Islet of Langerhans (tissue), 1 donor: ENCODE results near the gene HCAR2.
"Not testable (repeated sequence)": the region's sequence is repeated elsewhere in the genome, so short reads cannot be mapped to it uniquely, and the experiment has no call there.

Source experiments
- FAIRE-seq: peaks from one replicate; lab custom pipeline; 2011; peaks lifted over from hg19 to GRCh38; lab: Jason Lieb, UNC

The HCAR2 gene

GRCh38 chr12:122716658-122717057 is 13.5 kb upstream of the HCAR2 start, which contains the start of gene HCAR3:
TSS of gene HCAR3 (minus strand) at chr12:122716811. CDS start at chr12:122716737, 74 bp downstream.
- not testable (repeated sequence) for FAIRE-seq

- FAIRE-seq, result not testable (repeated sequence)
These were observed 12.1 kb upstream of the HCAR2 start for GRCh38 chr12:122715211-122715610.

DNA sequence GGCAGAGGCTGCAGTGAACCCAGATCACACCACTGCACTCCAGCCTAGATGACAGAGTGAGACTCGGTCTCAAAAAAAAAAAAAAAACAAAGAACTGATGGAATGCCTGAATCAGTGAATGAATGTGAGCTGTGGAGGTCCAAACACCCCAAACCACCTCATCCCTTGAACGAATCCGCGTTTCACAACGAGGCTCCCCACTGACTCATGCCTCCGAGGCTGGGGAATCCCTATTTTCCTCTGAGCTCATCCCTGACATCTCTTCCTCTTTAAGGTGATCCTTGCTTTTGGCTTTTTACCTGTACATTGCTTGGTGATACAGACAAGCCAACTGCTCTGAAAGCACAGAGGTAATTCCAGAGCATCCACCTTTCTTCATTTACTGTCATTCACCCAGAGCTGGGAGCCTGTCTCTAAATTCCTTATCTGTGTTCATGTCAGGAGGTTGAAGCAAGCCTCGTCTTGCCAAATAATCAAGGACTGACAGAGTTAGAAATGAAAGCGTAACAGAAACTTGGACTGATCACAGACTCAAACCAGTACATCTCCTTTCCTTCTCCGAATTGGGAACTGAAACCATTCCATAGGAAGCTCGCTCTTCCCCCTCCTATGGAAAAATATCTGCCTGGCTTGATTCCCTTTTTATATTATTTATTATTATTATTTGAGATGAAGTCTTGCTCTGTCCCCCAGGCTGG is 10.5 kb upstream of the HCAR2 start:
- not testable (repeated sequence) for FAIRE-seq

DNA sequence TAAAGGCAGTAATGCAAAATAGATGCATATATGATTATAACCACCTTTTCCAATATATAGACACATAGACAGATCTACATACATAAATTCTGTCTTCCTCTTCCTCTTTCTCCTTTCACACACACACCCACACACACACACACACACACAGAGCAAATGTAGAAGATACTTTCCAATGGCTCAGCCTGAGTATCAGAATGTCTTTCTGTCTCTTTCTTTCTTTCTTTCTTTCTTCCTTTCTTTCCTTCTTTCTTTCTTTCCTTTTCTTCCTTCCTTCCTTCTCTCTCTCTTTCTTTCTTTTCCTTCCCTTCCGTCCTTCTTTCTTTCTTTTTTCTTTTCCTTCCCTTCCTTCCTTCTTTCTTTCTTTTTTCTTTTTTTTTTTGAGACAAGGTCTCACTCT is 8.1 kb upstream of the HCAR2 start:
- FAIRE-seq, result not testable (repeated sequence)

- not testable (repeated sequence) for FAIRE-seq
These were observed 7.2 kb upstream of the HCAR2 start for GRCh38 chr12:122710341-122710740.

GRCh38 chr12:122709287-122709686 is 6.1 kb upstream of the HCAR2 start:
- not testable (repeated sequence) for FAIRE-seq

- FAIRE-seq, result not testable (repeated sequence)
These were observed 684 bp upstream of the HCAR2 start for GRCh38 chr12:122703841-122704240.

- FAIRE-seq, result not testable (repeated sequence)
These were observed 1.7 kb downstream of the HCAR2 start for GRCh38 chr12:122701481-122701880.

- FAIRE-seq, result not testable (repeated sequence)
These were observed 3.0 kb downstream of the HCAR2 start for GRCh38 chr12:122700038-122700710.

GRCh38 chr12:122696922-122697321 is 6.2 kb downstream of the HCAR2 start:
- FAIRE-seq, result not testable (repeated sequence)

DNA sequence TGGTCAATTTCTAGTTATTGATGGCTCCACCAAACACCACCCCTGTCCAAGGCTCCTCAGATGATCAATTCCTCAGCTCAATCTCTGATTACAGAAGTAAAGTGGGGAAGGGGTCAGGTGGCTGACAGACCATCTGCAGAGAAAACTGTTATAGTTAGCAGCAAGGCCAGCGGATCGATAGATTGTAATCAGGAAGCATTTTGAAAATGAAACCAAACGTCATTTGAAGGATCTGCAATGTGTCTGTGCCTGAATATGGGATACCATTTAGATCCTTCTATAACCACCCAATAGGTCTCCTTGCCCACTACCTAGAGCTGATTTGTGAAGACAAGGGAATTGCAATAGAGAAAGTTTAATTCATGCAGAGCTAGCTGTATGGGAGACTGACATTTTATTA is 11.6 kb downstream of the HCAR2 start:
- no peak for FAIRE-seq

GRCh38 chr12:122688291-122688690 is 14.9 kb downstream of the HCAR2 start:
- FAIRE-seq, result no peak

- FAIRE-seq, result no peak
These were observed 16.1 kb downstream of the HCAR2 start for GRCh38 chr12:122687086-122687485.

GRCh38 chr12:122686538-122686937 is 16.6 kb downstream of the HCAR2 start:
- FAIRE-seq, result no peak

- no peak for FAIRE-seq
These were observed 18.8 kb downstream of the HCAR2 start for GRCh38 chr12:122684297-122684813.

GRCh38 chr12:122681814-122682213 is 21.3 kb downstream of the HCAR2 start:
- no peak for FAIRE-seq

GRCh38 chr12:122680989-122681388 is 22.2 kb downstream of the HCAR2 start:
- not testable (repeated sequence) for FAIRE-seq

GRCh38 chr12:122676781-122677180 is 26.4 kb downstream of the HCAR2 start:
- not testable (repeated sequence) for FAIRE-seq

- FAIRE-seq, result not testable (repeated sequence)
These were observed 27.1 kb downstream of the HCAR2 start for GRCh38 chr12:122676015-122676414.

- no peak for FAIRE-seq
These were observed 30.6 kb downstream of the HCAR2 start for GRCh38 chr12:122672515-122672914.

- no peak for FAIRE-seq
These were observed 33.6 kb downstream of the HCAR2 start for GRCh38 chr12:122669397-122670070.

DNA sequence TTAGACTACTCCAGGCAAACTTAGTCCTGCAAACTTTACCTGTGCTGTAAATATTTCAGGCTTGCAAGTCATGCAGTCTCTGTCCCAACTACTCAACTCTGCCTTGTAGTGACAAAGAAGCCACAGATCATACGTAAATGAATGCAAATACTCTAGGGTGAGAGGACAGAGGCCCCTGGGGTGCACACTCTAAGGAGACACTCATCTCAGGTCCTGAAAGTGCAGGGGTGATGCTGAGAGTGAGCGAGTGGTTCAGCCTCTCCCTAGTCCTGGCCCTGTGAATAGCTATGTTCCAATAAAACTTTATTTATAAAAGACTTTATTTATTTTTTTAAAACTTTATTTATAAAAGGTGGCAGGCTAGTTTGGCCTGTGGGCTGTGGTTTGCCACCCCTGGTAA is 34.9 kb downstream of the HCAR2 start:
- no peak for FAIRE-seq

GRCh38 chr12:122665759-122666158 is 37.4 kb downstream of the HCAR2 start:
- no peak for FAIRE-seq
